SJSA1 (cell line): ENCODE measurements around the gene KRTAP8-1. TPM values are rescaled to one million over a fixed set of nuclear protein-coding genes. Genes with fewer than 3 reads are reported as not detected.

Source experiments
- total RNA-seq: library from RNA; depleted of rRNA; stranded (reverse); fragments of >200 nt; shearing (Covaris generic); gene quantifications from 2 replicates; pipeline ENCODE4 v1.2.3, GENCODE V29; 2014; rRNA removed

Gene KRTAP8-1
- total RNA-seq, 1 experiment from 2014 or later = not detected

Other genes with a start within 250 kb of the KRTAP8-1 start
- gene KRTAP22-2, start 222.9 kb downstream of the KRTAP8-1 start, total RNA-seq = not detected in 2 replicates
- not detected in 2 replicates for gene KRTAP6-3, start 220.8 kb downstream of the KRTAP8-1 start, total RNA-seq
- not detected in 2 replicates for gene KRTAP6-2, start 214.4 kb downstream of the KRTAP8-1 start, total RNA-seq
- not detected in 2 replicates for gene KRTAP22-1, start 212.2 kb downstream of the KRTAP8-1 start, total RNA-seq
- gene KRTAP6-1, start 199.3 kb downstream of the KRTAP8-1 start, total RNA-seq = not detected in 2 replicates
- not detected in 2 replicates for gene KRTAP20-1, start 196.8 kb downstream of the KRTAP8-1 start, total RNA-seq
- gene KRTAP20-4, start 192.6 kb downstream of the KRTAP8-1 start, total RNA-seq = not detected in 2 replicates
- gene KRTAP20-2, start 178.1 kb downstream of the KRTAP8-1 start, total RNA-seq = not detected in 2 replicates
- gene KRTAP20-3, start 170.4 kb downstream of the KRTAP8-1 start, total RNA-seq = not detected in 2 replicates
- gene KRTAP21-3, start 94.5 kb downstream of the KRTAP8-1 start, total RNA-seq = not detected in 2 replicates
- gene KRTAP21-2, start 66.0 kb downstream of the KRTAP8-1 start, total RNA-seq = not detected in 2 replicates
- not detected in 2 replicates for gene KRTAP21-1, start 57.8 kb downstream of the KRTAP8-1 start, total RNA-seq
- gene KRTAP7-1, start 16.5 kb upstream of the KRTAP8-1 start, total RNA-seq = not detected in 2 replicates
- gene KRTAP11-1, start 68.3 kb upstream of the KRTAP8-1 start, total RNA-seq = not detected in 2 replicates
- gene KRTAP19-8, start 225.2 kb upstream of the KRTAP8-1 start, total RNA-seq = not detected in 2 replicates